Erythroblast (primary cell): ENCODE measurements around the gene PBX1.

Source experiments
- GATA1 ChIP-seq: IDR thresholded peaks from 2 replicates; pipeline ENCODE4 v1.6.1; 2011; ENCODE audit warnings: low read depth, mild to moderate bottlenecking, control low read depth, low read length, moderate library complexity
- POLR2A ChIP-seq: IDR thresholded peaks from 2 replicates; pipeline ENCODE4 v1.6.1; 2011; ENCODE audit warnings: mild to moderate bottlenecking, low read length

DNA sequence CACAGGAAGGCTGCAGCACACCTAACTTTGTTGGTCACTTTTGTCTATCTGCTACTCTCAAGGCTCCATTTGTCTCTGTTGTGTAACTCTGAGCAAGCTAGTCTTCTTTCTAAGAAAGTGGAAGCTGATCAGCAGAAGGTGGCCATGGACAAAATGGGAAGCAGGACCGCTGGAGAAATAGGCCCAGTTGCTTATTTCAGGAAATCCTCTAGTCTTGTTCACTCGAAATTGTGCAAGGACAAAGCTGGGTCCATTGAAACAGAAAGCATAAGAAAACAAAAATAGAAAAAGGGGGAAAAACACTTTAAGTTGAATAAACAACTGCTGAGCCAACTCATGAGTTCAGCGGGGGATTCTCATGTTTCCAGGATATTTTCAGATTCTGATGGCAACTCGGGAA is 150.1 kb downstream of the PBX1 start:
- TF ChIP-seq POLR2A (no peak), GATA1 (no peak)
